ENCODE data around the gene OPCML. TPM values are rescaled to one million over a fixed set of nuclear protein-coding genes. Genes with fewer than 3 reads are reported as not detected.

OPCML gene
- polyA plus RNA-seq, 1 donor from 2014 or later = 11.6 TPM

DNA sequence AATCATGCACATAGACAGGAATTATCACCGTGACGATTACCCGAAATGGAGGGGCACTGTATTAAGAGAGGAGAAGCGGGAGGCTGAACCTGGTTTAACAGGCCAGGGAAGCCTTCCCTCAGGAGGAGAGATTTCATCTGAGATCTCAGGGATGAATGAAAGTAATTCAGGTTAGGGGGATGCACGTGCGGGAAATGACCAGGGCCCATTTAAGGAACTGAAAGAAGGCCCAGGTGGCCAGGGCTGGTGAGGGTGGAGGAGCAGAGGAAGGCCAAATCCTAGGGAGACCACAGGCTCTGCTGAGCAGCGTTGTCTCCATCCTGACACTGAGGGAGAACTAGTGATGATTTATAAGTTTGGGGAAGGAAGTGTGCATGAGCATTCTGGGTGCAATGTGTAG is 16.3 kb upstream of the OPCML start:
- H3K79me2 ChIP-seq (replicated peaks; ENCODE audit: insufficient read depth, low read length) = no peaks in the 10 kb centered on the region
- no peaks in the 10 kb centered on the region for H4K20me1 ChIP-seq (ENCODE audit: insufficient read depth)
- H3K27me3 ChIP-seq (ENCODE audit: insufficient read depth, low read depth, low read length) = no peaks in the 10 kb centered on the region
- no peak overlapping the region for H3K4me3 ChIP-seq (ENCODE audit: low read length)
- H3K27ac ChIP-seq (ENCODE audit: low read length) = no peak overlapping the region
- no peaks in the 10 kb centered on the region for H3K9me3 ChIP-seq (ENCODE audit: low read length)
- no peak overlapping the region for H3K4me2 ChIP-seq (ENCODE audit: low read length)
- no peak overlapping the region for H3K9ac ChIP-seq (ENCODE audit: low read length)
- no peaks in the 10 kb centered on the region for H3F3A ChIP-seq (ENCODE audit: insufficient read depth, low read length, poor library complexity, severe bottlenecking)
- TF ChIP-seq SMC3 (conservative IDR thresholded peaks at IDR 0.05; ENCODE audit: poor library complexity) = no peak
- TF ChIP-seq, protein P1, sequence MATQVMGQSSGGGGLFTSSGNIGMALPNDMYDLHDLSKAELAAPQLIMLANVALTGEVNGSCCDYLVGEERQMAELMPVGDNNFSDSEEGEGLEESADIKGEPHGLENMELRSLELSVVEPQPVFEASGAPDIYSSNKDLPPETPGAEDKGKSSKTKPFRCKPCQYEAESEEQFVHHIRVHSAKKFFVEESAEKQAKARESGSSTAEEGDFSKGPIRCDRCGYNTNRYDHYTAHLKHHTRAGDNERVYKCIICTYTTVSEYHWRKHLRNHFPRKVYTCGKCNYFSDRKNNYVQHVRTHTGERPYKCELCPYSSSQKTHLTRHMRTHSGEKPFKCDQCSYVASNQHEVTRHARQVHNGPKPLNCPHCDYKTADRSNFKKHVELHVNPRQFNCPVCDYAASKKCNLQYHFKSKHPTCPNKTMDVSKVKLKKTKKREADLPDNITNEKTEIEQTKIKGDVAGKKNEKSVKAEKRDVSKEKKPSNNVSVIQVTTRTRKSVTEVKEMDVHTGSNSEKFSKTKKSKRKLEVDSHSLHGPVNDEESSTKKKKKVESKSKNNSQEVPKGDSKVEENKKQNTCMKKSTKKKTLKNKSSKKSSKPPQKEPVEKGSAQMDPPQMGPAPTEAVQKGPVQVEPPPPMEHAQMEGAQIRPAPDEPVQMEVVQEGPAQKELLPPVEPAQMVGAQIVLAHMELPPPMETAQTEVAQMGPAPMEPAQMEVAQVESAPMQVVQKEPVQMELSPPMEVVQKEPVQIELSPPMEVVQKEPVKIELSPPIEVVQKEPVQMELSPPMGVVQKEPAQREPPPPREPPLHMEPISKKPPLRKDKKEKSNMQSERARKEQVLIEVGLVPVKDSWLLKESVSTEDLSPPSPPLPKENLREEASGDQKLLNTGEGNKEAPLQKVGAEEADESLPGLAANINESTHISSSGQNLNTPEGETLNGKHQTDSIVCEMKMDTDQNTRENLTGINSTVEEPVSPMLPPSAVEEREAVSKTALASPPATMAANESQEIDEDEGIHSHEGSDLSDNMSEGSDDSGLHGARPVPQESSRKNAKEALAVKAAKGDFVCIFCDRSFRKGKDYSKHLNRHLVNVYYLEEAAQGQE (IDR thresholded peaks at IDR 0.05; ENCODE audit: borderline replicate concordance) = no peak
- TF ChIP-seq EP300 (conservative IDR thresholded peaks at IDR 0.05; ENCODE audit: poor library complexity, severe bottlenecking) = no peak
- no peaks in the 10 kb centered on the region for H3K9me2 ChIP-seq (ENCODE audit: insufficient read depth, low read length)
- no peak overlapping the region for H2AFZ ChIP-seq (ENCODE audit: low read depth, low read length)
- H3K36me3 ChIP-seq (ENCODE audit: insufficient read depth, low read length) = no peaks in the 10 kb centered on the region

DNA sequence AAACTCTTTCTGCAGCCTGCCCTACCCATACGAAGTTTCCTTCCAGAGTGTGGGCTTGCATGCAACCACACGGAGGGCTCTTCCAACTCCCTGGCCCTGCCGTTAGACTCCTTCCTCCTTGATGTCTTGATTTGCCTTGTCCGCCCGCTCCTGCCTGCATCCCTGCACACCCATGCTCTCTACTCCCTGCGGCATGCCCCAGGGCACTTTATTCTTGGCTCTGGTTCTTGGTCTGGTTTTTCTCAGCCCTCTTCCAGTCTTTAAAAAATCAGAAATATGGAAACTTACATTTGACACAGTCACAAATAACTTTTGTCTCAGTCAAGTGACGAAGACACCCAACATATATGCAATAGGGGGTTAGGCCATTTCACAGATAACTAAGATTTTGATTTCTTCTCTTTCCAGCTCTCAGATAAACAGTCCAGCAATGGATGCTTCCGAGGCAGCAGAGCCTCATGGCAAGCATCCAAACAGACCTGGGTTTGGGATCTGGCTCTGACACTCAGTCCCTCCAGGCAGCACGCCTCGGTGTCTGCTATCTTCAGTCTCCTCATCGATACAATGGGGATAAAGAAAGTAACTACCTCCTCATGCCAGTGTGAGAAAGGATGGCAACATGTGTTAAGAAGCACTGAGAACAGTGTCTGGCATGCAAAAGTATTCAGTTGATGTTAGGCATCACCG is 15.7 kb upstream of the OPCML start:
- Histone ChIP-seq H4K20me1 (ENCODE audit: insufficient read depth) (no peaks in the 10 kb centered on the region), H3K27ac (ENCODE audit: low read length) (no peak overlapping the region), H3K9ac (ENCODE audit: low read length) (no peak overlapping the region), H3K4me2 (ENCODE audit: low read length) (no peak overlapping the region), H3K9me2 (ENCODE audit: insufficient read depth, low read length) (no peaks in the 10 kb centered on the region), H3K36me3 (ENCODE audit: insufficient read depth, low read length) (no peaks in the 10 kb centered on the region), H2AFZ (ENCODE audit: low read depth, low read length) (no peak overlapping the region), H3K27me3 (ENCODE audit: insufficient read depth, low read depth, low read length) (no peaks in the 10 kb centered on the region), H3K79me2 (replicated peaks; ENCODE audit: insufficient read depth, low read length) (no peaks in the 10 kb centered on the region), H3K4me3 (ENCODE audit: low read length) (no peak overlapping the region), H3F3A (ENCODE audit: insufficient read depth, low read length, poor library complexity, severe bottlenecking) (no peaks in the 10 kb centered on the region), H3K9me3 (ENCODE audit: low read length) (no peaks in the 10 kb centered on the region)
- TF ChIP-seq MXI1 (conservative IDR thresholded peaks at IDR 0.05; ENCODE audit: poor library complexity, severe bottlenecking) (no peak), POLR2AphosphoS5 (IDR thresholded peaks at IDR 0.05) (no peak), TAF1 (IDR thresholded peaks at IDR 0.05; ENCODE audit: low read depth) (no peak), EP300 (conservative IDR thresholded peaks at IDR 0.05; ENCODE audit: poor library complexity, severe bottlenecking) (no peak), EZH2 (IDR thresholded peaks at IDR 0.05; ENCODE audit: borderline replicate concordance, insufficient read depth, low read length, poor library complexity, severe bottlenecking) (no peak), SMC3 (conservative IDR thresholded peaks at IDR 0.05; ENCODE audit: poor library complexity) (no peak), RAD21 (conservative IDR thresholded peaks at IDR 0.05) (no peak)
- TF ChIP-seq, protein P1 (IDR thresholded peaks at IDR 0.05; ENCODE audit: borderline replicate concordance) = no peak
- TF ChIP-seq, protein P2, sequence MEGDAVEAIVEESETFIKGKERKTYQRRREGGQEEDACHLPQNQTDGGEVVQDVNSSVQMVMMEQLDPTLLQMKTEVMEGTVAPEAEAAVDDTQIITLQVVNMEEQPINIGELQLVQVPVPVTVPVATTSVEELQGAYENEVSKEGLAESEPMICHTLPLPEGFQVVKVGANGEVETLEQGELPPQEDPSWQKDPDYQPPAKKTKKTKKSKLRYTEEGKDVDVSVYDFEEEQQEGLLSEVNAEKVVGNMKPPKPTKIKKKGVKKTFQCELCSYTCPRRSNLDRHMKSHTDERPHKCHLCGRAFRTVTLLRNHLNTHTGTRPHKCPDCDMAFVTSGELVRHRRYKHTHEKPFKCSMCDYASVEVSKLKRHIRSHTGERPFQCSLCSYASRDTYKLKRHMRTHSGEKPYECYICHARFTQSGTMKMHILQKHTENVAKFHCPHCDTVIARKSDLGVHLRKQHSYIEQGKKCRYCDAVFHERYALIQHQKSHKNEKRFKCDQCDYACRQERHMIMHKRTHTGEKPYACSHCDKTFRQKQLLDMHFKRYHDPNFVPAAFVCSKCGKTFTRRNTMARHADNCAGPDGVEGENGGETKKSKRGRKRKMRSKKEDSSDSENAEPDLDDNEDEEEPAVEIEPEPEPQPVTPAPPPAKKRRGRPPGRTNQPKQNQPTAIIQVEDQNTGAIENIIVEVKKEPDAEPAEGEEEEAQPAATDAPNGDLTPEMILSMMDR (IDR thresholded peaks at IDR 0.05; ENCODE audit: poor library complexity, severe bottlenecking) = no peak
